Activated naive CD4-positive, alpha-beta T cell treated with anti-CD3 and anti-CD28 coated beads, Interleukin-2, amount 50 U/mL, for 16 hours (primary cell): ENCODE data around the gene KCNA4.
"Not testable (repeated sequence)": the region's sequence is repeated elsewhere in the genome, so short reads cannot be mapped to it uniquely, and the experiment has no call there.

Experiments used
- DNase-seq: peaks from one replicate; pipeline ENCODE4 v3.0.0-alpha.2; 2020

Gene KCNA4

DNA sequence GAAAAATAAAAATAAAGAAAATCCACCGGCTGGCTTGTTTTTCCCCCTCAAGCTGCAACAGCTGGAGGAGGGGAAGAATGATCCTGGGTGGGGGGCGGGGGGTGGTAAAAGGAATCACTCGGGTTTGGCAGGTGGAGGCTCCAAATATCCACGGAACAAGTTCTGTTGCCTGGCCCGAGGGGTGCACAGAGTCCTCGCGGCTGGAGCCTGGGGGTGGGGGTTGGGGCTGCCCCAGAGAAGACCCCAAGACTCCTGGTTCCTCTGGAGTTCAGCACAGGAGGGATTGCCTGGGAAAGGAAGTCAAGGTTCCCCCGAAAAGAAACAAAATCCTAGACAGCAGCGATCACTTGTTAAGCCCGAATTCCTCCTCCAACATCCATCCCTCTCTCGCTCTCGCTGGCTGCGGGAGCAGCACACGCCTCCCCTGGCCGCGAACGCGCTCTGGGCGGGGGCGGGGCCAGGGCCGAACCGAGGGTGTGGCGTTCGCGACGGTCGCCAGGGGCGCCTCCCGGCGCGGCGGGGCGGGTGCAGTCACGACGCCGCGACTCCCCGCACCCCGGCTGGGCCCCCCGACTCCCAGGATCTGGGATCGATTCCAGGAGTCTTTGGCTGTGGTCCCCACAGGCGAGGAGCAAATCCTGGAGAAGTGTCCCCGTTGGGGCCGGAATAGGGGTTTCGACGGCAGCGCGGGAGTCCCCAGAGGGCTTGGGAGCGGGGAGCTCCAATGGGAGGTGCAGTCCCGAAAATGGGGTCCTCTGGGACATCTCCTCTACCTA is at the start of gene KCNA4:
Gene KCNA4, minus strand, starts transcription at position 443 of the 776 bp plus-strand sequence. CDS start 4,352 bp downstream, outside the sequence.
- DNase-seq, result no peak

DNA sequence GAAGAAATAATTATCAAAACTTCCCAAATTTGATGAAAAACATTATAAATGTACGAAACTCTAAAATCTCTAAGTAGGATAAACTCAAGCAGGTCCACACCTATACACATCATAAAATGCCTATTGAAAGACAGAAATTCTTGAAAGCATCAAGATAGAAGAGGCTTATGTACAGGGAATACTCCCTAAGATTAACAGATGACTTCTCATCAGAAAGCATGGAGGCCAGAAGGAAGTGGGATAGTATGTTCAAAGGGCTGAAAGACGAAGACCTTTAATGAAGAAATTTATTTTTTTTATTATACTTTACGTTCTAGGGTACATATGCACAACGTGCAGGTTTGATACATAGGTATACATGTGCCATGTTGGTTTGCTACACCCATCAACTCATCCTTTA is 45.3 kb upstream of the KCNA4 start:
- no peak for DNase-seq

DNA sequence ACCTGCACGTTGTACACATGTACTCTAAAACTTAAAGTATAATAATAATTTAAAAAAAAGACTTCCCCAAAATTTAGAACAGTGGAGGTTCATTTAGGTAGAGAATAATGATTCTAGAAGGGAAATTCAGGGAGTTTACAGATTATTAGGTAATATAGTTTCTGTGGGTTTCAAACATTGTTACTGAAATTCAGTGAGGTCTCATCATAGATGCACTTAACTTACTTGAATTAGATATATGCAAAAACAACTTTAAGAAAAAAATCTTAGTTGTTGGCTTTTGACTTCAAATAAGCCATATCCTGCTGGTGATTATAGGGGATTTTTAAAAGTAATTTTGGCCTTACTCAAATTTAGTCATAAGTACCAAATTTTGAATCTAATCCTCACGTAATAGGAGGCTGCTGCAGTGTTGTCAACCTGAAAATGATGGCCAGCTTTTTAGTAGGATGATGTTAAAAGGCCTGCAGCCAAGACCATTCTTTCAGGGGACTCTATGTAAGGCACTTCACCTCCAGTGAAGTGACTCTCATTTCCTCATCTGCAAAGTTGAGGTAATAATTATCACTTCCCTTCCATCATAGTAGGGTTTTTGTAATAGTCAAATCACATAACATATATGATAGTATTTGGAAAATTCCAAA is 42.5 kb upstream of the KCNA4 start:
- DNase-seq, result no peak

DNA sequence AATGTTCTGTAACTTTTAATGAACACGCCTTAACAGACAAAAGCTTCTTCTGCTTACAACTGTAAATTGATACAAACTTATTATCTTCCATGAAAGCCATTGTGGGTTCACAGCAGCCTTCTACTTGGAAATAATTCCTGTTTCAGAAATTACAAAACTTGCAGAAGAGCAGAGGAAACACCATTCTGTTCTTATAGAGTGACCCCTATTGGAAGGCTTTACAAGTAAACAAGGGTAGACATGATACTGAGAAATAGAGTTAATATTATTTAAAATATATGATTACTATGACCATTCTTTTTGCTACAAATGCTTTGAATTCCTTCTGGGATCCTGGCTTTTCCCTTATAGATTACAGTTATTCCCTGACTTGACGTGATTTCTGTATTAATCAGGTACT is 32.4 kb upstream of the KCNA4 start:
- DNase-seq, result no peak

DNA sequence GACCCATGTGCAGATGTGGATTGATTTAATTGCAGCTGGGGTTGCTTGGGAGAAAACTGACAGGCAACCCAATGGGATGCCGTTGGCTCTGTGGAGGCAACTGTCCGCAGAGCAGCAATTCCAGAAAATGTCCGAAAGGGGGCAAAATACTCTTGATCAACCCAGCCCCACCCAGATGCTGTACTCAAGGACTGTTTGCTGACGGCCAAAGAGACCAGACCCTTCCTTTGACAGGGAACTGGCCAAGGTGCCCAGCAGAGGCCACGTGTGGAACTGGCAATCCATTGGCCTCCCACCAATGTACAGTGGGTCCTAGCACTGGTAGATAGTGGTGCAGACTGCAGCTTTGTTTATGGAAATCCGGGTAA is 29.7 kb upstream of the KCNA4 start:
- no peak for DNase-seq

DNA sequence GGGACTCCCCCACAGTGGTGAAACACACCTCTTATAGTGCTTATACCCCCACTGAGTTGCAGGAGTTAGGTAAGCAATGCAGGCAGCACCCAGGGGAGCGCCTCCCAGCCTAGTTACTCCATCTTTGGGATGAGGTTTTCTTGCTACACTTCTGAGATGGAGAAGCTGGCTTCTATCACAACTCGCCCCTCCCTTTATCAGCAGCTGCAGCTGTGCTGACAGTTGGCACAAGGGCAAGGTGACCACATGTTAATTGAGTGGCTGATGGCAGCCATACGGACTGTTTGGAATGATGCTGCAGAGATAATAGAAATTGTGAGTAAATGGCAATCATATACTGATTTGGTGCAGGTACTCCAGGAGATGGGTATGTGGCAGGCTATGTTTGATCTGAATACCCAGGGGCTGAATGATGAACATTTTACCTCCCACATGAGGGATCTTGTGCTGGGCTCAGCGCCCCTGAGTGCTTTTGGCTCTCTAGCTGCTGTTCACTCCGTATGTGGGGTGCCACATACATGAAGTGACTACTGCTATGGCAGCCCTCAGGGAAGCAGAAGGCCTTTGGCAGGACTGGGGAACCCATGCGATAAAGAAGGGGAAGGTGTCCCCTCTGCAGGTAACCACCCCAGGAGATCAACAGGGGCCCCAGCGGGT is 29.2 kb upstream of the KCNA4 start:
- DNase-seq, result no peak

DNA sequence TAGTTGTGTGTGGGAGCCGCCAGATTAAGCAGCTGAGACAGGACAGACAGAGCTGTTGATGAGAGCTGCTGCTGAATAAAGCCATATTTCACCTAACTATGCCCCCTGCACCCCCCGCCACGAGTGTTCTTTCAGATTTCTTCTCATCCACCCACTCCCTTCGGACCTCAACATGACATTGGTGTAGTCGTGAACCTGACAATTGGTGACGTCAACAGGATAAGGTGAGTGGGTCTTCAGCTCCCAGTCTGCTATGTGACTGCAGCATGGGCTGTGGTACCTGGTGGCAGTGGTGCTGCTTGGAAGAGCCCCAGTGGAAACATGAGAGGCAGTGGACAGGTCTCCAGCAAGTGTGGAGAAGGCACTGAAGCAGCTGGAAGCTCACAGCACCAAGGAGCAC is 28.3 kb upstream of the KCNA4 start:
- no peak for DNase-seq

DNA sequence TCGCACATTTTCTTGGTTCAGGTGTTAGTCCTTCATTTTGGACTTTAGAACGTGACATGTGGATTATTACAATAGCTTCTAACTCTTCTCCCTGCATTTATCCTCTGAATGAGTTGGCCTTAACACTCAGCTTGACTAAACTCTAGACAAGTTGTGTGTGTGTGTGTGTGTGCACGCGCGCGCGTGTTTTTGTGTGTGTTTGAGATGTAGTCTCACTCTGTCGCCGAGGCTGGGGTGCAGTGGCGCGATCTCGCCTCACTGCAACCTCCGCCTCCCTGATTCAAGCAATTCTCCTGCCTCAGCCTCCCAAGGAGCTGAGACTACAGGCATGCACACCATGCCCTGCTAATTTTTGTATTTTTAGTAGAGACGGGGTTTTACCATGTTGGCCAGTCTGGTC is 24.3 kb upstream of the KCNA4 start:
- no peak for DNase-seq

DNA sequence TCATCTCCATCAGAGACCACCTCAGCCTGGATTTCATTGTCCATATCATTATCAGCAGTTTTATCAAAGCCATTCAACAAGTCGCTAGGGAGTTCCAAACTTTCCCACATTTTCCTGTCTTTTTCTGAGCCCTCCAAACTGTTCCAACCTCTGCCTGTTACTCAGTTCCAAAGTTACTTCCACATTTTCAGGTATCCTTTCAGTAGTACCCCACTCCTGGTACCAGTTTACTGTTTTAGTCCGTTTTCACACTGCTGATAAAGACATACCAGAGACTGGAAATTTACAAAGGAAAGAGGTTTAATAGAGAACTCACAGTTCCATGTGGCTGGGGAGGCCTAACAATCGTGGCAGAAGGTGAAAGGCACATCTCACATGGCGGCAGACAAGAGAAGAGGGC is 17.9 kb upstream of the KCNA4 start:
- DNase-seq, result not testable (repeated sequence)

DNA sequence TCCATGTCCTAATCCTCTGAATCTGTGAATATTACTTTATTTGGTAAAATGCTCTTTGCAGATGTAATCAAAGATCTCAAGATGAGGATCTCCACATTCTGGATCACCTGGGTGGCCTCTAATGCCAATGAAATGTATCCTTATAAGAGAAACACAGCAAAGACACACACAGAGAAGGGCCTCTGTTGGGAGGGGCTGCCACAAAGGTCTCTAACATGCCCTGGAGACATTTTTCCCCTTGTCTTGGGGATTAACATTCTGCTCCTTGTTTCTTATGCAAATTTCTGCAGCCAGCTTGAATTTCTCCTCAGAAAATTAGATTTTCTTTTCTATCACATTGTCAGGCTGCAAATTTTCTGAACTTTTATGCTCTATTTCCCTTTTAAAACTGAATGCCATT is 17.3 kb upstream of the KCNA4 start:
- DNase-seq, result not testable (repeated sequence)

DNA sequence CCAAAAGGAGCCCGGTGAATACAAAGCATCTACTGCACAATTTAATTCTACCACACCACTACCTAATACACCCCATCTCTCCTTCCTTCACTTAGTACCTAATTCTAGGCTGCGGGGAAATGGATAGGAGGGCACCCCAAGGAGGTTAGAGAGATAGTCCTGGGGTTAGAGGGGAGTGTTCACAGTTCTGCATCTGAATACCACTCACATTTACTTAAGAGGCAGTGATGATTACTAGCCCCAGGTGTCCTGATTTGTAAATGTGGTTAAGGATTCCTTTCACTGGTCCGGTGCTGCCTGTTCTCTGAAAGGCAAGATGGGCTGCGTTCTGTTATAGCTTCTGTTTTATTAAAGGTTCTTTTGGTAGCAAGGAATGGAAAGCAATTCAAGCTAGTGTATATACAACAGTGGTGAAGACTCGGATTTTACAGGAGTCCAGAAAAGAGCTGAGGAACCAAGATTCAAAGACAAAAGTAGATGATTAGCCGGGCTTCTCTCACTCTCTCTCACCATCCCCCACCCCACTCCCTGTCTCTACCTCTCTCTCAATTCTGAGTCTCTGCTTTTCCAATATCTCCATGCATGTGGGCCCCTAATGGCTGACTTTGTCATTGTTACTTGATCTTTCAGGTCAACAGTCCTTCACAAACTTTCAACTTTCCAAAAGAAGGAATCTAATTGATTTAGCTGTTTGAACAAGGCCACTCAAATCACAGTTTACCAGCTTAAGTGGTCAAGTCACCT is 8.7 kb upstream of the KCNA4 start:
- DNase-seq, result no peak

DNA sequence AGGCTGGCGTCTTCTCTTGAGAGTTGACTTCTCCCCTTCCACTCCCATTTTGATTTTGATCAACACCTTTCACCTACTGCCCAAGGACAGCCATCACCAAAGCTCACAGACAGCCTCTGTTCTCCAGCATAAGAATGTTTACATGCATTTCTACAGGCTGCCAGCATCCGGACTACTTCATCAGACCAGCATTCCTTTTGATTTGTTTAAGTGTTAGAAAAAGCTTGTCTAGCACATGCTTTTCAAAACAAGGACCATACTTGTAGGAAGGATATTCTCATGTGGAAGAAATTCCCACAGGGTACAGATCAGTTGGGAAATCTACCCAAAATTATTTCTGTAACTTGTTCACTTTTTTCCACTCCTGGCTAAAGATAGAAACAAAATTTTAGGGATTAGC is 6.2 kb upstream of the KCNA4 start:
- DNase-seq, result no peak

DNA sequence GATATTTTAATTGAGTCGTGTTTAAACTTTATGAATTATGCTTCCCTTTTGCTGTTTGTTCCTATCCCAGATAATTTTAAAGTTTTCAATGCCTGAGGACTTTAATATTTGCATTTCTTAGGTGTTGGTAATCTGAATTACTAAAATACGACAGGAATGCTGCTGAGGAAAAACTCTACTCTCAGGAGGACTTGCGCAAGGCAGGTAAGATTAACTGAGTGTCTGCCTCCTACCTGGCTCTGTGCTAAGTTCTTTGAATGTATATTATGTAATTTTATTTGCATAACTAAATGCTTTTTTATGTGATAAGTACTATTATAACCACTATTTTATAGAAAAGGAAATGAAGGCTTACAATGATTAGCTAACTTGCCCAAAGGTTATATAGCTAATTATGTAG is 2.7 kb upstream of the KCNA4 start:
- no peak for DNase-seq

DNA sequence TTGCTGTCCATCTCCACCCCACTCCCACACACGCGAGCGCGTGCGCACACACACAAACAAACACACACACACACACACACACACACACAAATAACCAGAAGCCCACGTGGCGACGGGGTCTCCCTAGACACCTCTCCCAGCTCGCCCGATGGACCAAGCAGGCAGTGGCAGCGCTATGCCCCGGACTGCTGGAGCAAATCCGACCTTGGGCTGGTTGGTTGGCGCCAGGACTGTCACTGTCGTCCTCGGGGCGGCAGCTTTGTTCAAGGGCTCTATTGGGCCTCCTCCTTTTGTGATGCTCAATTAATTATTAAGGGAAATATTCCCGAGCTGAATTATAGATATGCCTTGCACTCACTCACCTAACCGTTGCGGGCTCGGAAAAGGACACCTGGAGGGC is 1.7 kb upstream of the KCNA4 start:
- DNase-seq, result no peak

DNA sequence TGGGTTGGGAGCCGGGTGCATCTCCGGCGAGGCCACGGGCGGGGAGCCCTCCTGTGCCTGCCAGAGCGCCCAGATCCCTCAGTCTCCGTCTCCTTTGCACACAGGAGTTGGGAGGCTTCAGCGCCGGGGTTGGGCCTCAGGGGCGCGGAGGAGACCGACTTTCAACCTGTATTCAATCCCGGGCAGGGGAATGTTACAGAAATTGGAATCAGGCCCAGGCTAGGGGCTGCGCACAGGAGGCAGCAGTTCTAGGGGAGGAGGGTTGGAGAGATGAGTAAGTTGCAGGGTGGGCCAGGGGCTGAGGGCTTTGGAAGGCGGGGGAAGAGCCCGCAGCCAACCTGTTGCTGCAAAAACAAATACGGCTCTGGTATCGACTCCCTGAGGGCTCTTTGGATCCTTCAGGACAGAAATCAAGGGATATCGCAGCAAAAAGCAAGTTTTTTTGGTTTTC is 640 bp upstream of the KCNA4 start:
- DNase-seq, result no peak

DNA sequence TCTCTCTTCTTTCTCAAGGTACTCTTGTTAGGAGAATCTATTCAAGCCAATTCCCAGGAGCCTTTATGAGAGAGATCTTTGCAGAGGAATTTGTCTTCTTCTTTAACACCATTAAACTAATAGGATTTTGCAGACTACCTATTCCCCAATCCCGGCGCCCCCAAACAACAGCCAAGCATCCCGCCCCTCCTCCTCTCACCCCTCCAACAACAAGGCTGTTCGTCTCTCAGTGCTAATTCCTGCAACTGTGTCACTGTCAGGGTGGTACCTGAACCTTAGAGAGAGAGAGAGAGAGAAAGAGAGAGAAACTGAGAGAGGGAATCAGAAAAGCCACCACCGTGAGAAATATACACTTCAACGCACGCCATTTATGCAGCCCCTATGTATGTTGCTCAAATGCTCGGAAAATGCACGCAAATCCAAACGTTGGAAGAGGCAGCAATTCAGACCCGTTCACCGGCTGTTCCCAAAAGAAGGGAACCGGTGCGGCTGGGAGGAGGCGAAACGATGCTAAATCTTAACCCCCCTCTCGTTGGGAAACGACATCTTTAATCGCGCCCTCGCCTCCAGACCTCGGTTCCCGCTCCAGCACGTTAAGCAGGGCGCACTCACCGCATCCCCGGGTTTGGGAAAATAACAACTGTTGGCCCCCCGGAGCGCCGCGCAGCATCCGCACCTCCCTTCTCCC is 961 bp downstream of the KCNA4 start:
- DNase-seq, result no peak

DNA sequence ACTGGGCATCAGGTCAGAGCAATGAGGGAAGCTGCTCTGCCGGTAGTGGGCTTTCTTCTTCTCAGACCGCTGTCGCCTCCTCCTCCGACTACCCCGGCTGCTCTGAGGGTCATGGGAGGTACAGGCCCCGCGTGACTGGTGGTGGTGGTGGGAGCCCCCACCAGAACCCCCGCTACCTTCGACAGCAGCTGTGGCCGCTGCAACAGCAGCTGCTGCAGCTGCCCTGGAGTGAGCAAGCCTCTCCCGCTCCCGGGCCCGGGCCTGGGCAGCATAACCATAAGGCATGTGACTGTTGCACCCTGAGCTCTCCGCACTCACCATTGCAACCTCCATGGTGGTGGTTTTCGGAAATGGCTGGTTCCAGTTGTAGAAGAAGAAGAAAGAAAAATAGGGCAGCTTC is 4.5 kb downstream of the KCNA4 start:
- DNase-seq, result no peak

DNA sequence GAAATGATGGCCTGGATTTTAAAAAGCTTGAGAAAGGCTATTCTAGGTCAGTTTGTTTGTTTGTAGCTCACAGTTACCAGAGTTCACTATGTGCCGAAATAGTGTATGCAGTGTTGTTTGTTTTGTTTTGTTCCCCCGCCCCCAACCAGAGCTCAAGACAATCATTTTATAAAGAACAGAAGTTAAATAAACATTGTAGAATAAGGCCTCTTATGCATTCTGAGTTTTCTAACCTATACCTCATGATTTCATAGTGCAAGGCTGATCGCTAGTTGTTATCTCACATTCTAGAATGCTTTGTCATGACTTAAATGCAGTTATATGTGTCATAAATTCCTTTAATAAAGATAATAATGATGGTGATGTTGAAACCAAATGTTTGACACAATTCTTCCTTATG is 7.8 kb downstream of the KCNA4 start:
- no peak for DNase-seq

DNA sequence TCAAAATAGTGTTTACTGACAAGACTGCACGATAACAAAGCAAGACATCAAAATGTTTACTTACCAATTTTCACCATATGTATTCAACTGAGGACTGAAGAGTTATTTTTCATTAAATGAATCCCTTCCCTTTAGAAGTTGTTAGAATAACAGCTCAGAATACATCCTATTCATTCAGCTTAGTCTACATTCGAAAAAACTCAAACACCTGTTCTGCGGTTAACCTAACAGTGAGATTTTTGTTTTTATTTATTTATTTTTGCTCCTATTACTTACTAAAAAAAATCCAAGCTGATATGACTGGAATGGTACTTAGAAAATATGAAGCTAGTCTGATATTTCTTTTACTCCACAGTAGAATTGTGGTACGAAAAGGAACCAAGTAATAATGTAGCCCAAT is 10.0 kb downstream of the KCNA4 start:
- no peak for DNase-seq

DNA sequence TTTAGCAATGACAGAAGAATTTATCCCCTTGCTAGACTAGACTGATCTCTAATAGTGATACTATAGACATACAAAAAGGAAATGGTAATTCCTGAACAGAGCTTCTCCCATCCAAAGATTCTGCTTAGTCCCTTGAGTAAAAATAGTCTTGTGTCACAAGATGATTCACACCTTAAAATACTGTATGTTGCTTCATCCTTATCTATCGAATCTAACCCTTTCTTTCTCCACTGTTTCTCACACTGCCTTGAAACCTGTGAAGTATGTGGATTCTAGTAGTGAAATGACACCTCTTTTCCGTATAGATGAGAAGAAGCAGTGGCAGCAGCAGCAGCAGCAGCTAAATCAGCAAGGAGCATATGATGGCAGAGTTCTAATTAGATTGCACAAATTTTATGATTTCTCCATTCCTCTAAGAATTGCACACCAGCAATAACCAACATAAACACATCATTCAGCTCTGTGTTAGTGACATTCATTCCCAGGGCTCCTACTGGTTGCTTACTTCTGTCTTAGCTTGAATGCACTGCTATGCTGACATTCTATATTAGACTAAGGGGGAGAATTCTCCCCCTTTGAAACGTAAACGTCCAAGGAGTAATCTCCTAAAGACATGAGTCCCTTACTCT is 14.6 kb downstream of the KCNA4 start:
- DNase-seq, result no peak

DNA sequence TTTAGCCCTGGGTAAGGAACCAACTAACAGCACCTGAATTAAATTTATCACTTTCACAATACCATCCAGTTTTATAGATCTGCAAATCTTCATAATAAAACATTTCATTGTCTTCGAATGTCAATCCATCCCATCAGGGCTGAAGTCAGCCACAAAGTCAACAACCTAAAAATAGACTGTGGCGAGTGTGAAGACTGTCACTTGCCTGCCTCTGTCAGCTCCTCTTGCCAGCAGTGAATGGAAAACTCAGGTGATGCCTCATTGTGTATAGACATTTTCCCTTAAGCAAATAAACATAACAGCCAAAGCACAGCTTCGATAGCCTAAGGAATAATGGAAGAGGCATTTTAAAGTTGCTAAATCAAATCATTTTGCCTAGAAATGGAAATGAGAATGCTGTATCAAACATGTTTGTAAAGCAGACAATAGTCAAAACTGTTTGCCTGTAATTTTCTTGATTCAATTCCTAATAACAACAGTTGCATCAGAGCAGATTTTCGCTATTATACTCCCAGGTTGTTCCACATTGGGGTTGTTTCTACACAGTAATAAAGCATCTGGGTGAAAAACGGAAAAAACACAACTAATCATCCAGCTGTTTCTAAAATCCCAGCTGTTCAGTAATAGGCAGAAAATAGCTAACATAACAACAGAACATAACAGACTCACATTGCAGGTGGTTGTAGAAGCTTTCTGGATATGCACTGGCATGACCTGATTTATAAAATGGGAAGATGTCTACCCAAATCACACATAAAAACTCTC is 15.7 kb downstream of the KCNA4 start:
- no peak for DNase-seq

DNA sequence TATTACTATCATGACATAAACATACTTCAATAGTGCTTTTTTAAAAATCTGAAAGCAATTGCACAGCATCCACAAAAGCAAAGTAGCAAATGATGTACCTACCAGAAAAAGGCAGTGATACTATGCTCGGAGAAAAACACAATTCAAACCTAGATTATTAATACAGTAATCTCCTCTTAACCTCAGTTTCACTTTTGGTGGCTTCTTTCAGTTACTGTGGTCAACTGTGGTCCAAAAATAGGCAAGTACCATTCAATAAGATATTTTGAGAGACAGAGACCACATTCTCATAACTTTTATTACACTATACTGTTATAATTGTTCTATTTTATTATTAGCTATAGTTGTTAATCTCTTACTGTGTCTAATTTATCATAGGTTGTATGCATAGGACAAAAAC is 20.8 kb downstream of the KCNA4 start:
- DNase-seq, result no peak
